ENCODE data around the gene TXNRD1.

The TXNRD1 gene

DNA sequence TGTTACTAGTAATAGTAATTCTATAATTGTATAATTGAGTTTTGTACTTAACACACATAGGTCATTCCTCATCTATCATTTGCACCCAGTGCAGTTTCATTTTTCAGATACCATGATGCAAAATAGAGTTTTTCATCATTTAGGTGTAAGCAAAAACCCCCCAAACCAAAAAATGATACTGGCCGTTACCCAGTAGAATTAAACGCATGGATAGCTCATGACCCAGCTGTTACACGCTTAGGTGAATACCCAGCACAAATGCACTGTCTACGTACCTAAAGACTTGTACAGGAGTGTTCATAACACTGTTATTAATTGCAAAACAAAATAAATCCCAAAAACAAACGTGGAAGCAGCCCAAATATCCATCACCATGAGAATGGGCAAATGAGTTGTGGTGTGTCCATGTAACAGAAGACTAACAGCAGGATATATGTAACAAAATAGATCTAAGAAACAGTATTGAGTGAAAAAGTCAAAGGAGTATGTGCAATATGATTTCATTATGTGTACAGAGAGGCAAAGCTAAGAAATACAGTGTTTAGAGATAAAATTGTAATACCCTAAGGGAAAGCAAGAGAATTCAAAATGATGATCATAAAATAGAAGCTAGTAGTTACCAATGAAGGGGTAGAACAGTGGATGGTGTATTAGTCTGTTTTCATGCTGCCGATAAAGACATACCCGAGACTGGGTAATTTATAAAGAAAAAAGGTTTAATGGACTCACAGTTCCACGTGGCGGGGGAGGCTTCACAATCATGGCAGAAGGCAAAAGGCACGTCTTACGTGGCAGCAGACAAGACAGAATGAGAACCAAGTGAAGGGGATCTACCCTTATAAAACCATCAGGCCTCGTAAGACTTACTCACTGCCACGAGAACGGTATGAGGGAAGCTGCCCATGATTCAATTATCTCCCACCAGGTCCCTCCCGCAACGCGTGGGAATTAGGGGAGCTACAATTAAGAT is 137.7 kb downstream of the TXNRD1 start:
- DNase-seq, result no peak

DNA sequence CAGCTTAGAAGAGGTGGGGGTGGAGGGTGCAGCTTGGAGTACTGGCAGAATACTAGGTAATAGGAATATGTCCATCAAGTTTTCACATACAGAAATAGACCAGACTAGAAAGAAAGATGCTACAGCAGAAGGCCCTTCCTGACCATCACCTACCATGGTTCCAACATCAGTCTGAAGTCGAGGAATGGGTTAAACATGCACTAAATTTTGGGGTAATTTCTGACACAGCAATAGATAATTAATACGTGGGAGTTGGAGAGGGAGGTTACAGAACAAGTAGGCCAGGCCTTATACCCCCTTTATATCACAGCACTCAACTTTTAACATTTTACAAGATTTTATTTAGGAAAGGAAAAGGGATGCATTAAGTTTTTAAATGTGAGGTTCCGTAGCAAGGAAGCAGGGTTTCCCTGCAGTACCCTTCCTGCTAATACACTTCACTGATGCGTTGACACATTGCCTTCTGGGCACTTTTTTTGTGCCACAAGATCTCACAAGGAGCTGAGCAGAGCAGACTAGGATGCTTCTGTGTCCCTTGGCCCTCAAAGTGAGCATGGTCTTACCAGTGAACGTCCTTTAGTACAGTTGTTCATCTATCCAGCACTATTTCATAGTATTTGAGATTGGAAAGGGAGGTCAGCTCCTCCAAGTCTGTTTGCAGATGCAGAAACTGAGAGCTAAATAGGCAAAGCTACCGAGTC is 138.7 kb downstream of the TXNRD1 start:
- no peak for DNase-seq

DNA sequence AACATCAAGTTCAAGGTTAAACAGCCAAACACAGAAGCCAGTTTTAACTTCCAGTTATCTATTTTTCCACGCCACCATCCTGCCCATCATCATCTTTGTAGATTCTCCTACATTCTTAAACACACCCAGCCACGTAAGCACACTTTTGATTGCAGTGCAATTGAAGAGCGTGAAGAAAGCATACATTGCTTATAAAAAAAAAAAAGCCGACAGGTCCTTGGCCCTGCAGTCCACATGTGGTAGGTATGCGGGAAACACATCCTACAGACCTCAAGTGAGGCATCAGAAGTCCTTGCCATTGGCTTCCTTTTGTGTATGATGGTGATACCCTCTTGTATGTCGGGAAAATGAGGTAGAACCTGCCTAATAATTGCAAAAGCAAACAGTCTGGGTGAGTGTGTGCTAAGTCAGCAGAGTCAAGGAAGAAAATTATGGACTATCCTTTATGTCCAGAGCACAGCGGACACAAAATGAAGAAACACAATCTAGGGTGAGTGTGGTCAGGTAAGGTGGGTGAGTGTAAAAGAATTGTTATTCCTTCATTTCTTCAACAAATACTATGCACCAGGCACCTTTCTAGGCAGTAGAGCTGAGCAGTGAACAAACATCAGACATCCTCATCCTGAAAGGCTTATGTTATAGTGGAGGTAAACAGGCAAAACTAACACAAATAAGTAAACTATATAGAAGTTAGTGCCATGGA is 139.4 kb downstream of the TXNRD1 start:
- DNase-seq, result no peak

DNA sequence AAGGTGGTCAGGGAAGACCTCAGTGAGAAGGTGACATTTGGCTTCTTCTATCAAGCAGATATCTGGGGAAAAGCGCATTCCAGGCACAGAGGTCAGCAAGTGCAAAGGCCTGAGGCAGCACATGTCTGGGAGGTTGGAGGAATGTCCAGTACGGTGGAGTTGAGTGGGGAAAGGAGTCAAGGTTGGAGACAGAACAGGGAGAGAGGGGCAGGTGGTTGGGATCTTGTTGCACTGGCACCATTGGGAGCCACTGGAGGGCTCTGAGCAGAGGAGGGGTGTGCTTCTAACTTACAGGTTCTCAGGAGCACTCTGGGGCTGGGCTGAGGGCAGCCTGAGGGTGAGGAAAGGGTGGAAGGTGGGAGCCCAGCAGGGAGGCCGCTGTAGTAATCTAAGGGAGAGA is 140.1 kb downstream of the TXNRD1 start:
- no peak for DNase-seq

DNA sequence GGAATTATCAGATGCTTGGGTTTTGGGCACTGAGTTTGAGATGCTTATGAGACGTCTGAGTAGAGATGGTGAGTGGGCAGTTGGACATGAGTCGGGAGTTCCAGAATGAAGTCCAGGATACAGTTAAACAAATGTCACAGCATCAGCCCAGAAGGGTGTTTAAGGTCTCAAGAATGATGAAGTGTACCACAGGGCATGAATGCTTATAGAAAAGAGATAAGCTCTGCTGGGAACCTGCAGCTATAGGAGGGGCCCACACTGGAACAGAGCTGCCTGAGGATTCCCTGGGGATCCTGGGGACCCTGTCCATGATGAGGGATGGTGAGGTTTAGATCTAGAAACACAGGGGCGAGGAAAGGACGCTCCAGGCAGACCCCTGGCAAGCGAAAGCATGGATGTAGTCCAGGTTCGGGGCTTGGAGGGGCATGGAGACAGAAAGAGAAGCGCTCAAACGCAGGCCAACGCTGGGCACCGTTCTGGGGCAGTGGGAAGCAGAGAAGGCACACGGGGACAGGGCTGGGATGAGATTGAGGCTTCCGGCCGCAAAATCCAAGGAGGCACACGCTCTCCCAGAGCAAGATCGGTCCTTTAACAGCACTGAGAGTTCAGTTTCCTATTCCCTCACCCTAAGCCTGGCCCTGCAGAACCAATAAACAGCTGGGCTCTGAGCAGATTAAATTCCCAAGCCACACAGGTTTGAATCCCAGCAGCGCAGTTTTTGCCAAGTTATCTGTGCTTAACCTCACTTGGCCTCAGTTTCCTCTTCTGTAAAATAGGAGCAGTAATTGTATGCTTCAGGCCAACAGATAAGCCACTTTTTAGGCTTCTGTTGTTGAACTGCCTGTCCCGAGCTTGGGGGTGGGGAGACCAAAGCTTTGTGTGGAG is 140.9 kb downstream of the TXNRD1 start:
- no peak for DNase-seq

DNA sequence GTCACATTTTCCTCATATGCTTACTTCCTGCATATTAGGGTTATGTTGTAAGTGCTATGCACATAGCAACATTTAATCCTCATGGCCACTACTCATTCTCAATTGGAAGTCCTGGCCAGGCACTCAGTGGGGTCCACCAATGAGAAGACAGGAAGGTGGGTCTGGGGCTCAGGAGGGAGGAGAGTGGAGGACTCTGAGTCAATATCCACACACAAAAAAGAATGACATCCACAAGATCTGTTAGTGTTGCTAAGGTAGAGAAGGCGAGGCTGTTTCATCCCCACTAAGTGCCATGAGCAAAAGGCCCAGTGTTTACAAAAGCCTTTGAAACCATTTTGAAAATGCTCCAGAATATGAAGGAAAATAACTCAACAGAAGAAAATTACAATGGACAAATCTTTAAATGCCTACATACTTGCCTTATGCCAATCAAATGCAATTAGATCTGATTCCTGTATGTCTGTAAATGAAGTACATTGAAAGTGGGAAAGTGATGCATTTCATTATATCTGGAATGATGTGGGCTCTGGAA is 141.9 kb downstream of the TXNRD1 start:
- no peak for DNase-seq

DNA sequence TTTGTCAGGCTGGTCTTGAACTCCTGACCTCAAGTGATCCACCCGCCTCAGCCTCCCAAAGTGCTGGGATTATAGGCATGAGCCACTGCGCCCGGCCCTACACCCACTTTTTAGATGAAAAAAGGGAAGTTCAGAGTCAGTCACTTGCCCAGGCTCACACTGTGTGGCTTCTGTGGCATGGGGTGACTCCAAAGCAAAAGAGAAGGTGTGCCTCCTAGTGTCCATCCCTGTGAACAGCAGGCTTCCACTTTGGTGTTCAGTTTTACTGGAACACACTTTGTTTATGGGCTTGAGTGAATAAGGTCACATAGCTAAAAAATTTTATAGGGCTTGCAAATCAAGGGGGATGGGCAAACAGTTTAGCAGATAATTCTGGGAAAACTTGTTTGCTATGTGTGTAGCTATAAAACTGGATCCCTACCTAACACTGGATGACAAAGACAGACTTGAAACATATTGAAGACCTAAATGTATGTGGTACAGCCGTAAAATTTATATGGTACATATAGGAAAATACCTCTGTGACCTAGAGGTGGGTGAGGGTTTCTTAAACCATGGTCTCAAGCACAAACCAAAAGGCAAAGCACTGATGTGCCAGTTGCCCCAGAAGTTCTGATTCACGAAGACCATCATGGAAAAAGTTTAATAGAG is 142.9 kb downstream of the TXNRD1 start:
- peak; percentile 74 for DNase-seq

DNA sequence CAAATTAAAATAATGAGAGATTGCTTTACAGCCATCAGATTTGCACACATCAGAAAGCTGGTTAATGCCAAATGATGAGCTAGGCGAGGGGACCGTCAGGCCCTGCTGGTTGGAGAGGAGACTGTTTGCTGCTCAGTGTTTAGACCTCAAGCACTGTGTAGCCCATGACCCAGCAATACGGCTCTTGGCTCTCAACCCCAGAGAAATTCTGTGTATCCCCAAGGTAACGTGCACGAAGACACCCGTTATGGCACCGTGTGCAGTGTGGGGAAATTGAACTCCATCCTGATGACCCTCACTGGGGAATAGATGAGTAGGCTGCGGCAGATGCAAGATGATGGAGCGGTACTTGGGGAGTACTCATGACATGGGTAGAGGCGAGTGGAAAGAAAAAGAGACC is 143.6 kb downstream of the TXNRD1 start:
- DNase-seq, result no peak

DNA sequence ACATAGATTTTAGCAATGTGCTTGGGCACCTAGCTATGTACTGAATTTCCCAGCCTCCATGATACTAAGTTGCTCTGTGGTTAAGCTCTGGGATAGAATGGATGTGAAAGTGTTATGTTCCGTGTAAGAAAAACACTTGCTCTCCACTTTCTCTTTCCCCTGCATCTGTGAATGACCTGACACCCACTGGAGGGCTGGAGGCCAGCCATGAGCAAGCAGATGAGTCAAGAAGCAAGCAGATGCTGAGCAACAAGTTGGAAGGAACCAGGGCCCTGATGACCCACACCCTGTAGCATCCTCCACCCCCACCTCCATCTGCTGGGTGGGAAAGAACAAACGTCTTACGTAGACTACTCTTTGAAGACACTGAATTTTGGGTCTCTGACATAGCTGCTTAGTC is 144.6 kb downstream of the TXNRD1 start:
- DNase-seq, result no peak

DNA sequence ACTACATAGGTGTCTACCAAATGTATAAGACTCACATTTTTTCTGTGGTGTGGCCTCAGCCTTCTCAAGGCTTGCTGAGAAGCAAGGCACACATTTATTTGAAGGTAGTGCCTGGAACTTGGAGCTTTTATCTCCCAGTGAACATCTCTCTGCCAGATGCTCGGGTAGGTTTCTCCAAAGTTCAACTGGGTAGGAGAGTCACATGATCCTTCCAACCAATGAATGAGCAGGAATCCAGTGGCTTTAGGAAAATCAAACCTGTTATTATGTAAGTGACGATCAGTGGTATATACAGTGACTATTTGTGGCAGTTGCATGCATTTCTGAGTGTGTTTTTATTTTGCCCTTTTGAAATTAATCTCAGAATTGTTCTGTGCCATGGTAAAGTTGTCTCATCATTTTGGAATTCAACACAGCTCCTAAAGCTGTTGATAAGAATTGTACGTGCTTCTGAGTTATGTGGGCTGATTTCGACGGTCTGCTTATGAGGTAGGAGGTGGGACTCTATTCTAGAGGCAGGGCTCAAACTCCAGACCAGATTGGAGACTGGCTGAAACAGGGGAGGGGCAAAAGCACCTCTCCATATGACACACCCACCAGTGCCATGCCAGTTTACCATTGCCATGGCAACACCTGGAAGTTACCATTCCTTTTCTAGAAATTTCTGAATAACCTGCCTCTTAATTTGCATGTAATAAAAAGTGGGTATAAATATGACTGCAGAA is 145.6 kb downstream of the TXNRD1 start:
- no peak for DNase-seq

DNA sequence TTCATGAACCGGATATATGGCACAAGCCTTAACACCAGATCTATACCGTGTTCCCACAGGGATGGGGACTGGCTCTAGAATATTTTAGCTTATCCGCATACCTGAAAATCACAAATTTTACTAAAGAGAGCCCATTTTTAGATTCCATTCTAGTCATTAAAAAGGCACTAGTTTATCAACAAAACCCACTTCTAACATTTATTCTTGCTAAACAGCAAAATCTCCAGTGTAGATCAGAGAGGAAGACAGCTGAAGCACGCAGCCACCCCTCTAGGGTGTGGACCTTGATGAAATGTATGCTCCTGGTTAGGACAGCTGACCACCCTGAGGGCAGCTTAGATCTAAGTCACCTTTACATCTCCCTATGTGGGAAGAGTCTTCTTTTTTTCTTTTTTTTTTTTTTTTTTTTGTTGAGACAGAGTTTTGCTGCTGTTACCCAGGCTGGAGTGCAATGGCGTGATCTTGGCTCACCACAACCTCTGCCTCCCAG is 150.4 kb downstream of the TXNRD1 start:
- no peak for DNase-seq

DNA sequence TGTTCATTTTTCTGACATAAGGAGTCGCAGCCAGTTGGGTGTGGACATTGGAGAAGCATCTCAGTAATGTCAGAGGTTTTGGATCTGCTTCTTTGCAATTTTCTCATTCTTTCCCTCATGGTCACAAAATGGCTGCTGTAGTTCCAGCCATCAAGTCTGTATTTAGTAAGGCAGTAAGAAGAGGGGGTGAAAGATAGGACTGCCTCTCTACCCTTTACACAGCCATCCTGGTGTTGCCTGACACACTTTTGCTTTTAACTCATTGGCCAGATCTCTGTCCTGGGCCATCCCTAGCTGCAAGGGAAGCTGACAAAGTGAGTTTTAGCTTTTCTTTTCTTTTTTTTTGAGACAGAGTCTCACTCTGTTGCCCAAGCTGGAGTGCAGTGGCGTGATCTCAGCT is 154.1 kb downstream of the TXNRD1 start:
- no peak for DNase-seq

DNA sequence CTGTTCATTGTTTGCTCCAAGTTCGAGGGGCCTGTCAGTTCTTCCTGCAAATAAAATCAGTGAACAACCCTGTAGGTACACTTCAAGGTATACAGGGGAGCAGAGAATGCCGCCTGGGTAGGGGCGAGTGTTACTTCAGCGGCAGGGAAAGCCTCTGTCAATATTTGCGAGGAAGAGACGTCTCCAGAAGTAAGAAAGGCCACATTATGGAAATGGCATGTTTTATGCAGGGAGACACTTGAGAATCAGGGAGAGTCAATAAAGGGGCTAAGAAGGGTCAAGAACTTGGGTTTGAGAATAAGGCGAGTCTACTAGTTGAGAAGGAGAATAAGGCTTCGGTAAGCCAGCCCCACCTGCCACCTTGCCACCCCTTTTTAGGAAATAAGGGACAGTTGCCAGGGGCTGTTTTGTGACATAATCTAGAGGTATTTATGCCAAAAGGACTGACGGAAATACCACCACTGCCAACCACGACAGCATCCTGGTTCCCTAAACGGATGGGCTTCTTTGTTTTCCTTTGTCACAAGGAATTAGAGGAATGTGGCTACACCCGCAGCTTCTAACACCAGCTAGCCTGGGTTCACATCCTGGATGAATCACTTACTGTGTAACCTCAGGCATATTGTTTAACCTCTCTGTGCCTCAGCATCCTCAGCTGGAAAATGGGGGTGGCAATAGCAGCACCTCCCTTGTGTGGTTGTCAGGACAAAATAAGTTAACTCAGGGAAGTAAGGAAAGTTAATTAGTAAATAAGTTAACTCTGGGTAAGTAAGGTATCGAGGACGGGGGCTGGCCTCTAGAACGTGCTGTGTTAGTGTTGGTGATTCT is 155.7 kb downstream of the TXNRD1 start:
- DNase-seq, result no peak

DNA sequence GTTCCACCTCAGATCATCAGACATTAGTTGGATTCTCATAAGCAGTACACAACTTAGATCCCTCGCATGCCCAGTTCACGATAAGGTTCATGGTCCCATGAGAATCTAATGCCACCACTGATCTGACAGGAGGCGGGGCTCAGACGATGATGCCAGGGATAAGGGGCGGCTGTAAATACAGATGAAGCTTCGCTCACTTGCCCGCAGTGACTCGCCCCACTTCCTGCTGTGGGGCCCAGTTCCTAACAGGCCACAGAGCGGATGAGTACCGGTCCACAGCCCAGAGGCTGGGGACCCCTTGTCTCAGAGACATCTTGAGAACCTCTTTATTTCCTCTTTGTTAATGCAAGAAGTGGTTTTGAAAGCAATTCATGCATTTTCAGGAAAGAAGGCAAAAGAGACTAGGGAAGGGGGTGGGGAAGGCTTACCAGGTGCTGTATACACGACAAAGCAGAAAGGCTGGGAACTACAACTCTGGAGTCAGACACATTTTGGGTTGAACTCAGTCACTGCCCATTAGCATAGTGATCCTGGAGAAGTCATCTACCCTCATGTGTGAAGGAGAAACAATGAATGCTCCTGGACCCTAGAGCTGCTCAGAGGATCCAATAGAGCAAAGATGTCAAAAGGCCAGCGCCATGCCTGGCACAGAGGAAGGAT is 156.6 kb downstream of the TXNRD1 start:
- peak; percentile 30 for DNase-seq

DNA sequence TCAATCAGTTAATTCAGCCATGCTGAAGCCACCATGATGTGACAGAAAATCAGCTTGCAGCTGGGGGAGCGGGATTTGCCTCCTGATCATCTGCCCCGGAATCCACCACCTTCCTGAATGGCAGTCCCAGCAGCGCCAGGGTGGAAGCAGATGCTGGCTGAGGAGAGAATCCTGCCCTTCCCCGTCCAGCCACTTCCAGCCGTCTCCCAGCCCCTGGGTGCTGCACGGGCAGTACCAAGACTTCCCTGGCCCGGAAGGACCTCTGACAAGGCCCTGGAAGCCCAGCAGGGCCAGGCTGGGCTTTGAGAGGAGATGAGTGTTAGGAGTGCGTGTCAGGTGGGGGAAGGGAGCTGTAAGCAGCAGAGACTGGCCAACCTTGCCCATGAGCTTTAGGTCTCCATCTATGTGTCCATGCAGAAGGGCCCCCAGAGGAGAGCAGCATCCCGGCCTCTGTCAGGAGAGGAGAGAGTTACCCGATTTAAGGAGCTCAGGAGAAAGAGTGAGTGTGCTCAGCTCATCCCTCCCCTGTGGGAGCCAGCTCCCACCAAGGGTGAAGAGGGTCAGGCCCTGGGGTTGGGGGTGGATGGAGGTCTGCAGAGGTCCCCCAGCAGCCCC is 157.2 kb downstream of the TXNRD1 start:
- no peak for DNase-seq

DNA sequence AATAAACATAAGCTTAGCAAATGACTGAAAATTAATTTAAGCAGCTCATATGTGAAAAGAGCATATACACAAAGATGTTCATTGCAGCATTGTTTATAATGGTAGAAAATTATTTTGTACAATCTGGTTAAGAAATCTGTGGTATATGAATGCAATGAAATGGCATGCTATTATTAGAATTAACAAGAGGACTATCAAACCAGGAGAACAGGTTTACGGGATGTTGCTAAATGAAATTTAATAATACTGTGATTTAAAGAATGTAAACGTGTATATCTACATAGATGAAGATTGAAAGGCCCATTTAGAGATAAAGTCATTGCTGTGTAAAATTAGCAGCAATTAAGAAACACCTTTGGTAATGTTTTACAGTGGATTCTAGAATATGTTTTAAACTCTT is 158.5 kb downstream of the TXNRD1 start:
- DNase-seq, result no peak

DNA sequence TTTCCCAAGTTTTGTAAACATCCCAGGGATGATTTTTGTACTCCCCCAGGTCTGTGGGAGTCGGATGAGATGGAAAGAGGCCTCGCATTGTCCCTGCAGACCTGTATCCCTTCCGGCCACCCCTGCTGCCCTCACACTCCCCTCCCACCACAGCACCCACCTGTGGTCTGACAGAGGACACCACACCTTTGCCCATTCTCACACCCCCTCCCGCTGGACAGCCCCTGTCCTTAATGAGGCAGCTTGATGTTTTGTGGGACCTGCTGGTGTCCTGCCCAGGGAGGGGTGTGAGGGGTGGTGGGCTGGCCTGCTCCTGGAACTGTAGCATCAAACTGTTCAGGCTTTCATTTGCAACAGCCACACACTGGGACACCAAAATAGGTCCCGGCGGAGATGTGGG is 159.2 kb downstream of the TXNRD1 start:
- DNase-seq, result no peak

DNA sequence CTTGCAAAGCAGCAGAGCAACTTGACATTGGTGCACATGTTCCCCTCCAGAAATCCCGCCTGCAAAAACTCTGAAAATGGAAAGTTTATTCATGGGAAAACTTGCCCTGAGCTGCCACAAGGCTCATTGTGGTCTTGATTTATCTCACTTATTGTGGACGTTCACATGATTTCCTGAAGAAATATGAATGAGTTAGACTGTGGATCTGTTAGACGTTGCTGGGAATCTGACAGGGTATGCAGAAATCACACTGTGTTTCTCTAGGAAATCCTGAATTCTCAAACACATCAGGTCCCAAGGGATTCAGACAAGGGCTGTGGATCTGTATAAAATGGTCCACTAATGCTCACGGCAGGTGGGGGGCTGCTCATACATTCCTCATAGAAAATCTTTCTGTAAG is 160.2 kb downstream of the TXNRD1 start:
- no peak for DNase-seq
